CD4-positive, alpha-beta memory T cell (primary cell): Measurements from ENCODE around the gene PLXDC2. TPM values are rescaled to one million over a fixed set of nuclear protein-coding genes. Genes with fewer than 3 reads are reported as not detected.

ENCODE experiments used
- CTCF ChIA-PET: fragments of 350-600 bp; sonication (Branson Sonifier 250); formaldehyde crosslinking; loops from one replicate; lab custom pipeline; 2021; ENCODE audit warnings: inconsistent platforms; ENCODE audit not compliant: partially characterized antibody; lab: Charles Lee
- POLR2A ChIA-PET: fragments of 350-600 bp; sonication (Branson Sonifier 250); formaldehyde crosslinking; loops from one replicate; lab custom pipeline; 2021; ENCODE audit not compliant: partially characterized antibody; lab: Charles Lee
- DNase-seq, 5 donors: peaks; one replicate each; pipeline versions ENCODE4 v3.0.0 to v3.0.0-alpha.2; 2020 to 2022; ENCODE audit warnings: mixed read lengths in 1 of 5
- H3K27ac ChIP-seq: one replicate; pipeline ENCODE4 v1.7.0; 2013; ENCODE audit warnings: low read depth, low read length
- H3K27me3 ChIP-seq: 2 replicates; pipeline ENCODE4 v1.7.0; 2013; ENCODE audit warnings: mild to moderate bottlenecking, low read length, moderate library complexity; ENCODE audit not compliant: insufficient read depth
- H3K36me3 ChIP-seq: 2 replicates; pipeline ENCODE4 v1.7.0; 2013; ENCODE audit warnings: mild to moderate bottlenecking, low read length, moderate library complexity; ENCODE audit not compliant: insufficient read depth
- H3K4me1 ChIP-seq: 2 replicates; pipeline ENCODE4 v1.7.0; 2013; ENCODE audit warnings: mild to moderate bottlenecking, low read length, moderate library complexity; ENCODE audit not compliant: insufficient read depth
- H3K4me3 ChIP-seq, 2 donors: one replicate each; pipeline ENCODE4 v1.7.0; 2013; ENCODE audit warnings: low read length in 2 of 2, mild to moderate bottlenecking in 1 of 2
- H3K9me3 ChIP-seq, 2 donors: one replicate each; pipeline ENCODE4 v1.7.0; 2013; ENCODE audit warnings: low read length in 2 of 2, control low read depth in 1 of 2; ENCODE audit not compliant: control insufficient read depth in 1 of 2
- H3K27ac Mint-ChIP-seq, 7 donors: one replicate each; pipeline ENCODE4 v1.8.0; 2020 to 2021; ENCODE audit warnings: mixed read lengths in 7 of 7, mild to moderate bottlenecking in 6 of 7, inconsistent platforms in 3 of 7, moderate library complexity in 3 of 7
- H3K27me3 Mint-ChIP-seq, 2 donors: one replicate each; pipeline ENCODE4 v1.8.0; 2020 to 2021; ENCODE audit warnings: mixed read lengths in 2 of 2
- H3K36me3 Mint-ChIP-seq, 2 donors: one replicate each; pipeline ENCODE4 v1.8.0; 2020 to 2021; ENCODE audit warnings: mixed read lengths in 2 of 2, inconsistent platforms in 1 of 2, mild to moderate bottlenecking in 1 of 2
- H3K4me1 Mint-ChIP-seq, 4 donors: one replicate each; pipeline ENCODE4 v1.8.0; 2020 to 2021; ENCODE audit warnings: mixed read lengths in 4 of 4, mild to moderate bottlenecking in 1 of 4
- H3K4me3 Mint-ChIP-seq, 8 donors: one replicate each; pipeline ENCODE4 v1.8.0; 2020 to 2021; ENCODE audit warnings: mixed read lengths in 8 of 8, mild to moderate bottlenecking in 7 of 8, moderate library complexity in 6 of 8, inconsistent platforms in 3 of 8
- H3K9me3 Mint-ChIP-seq, 8 donors: one replicate each; pipeline ENCODE4 v1.8.0; 2020 to 2021; ENCODE audit warnings: mixed read lengths in 8 of 8, mild to moderate bottlenecking in 5 of 8, inconsistent platforms in 3 of 8, moderate library complexity in 1 of 8
- intact Hi-C: fragments of 100-400 bp; cut with micrococcal nuclease; formaldehyde crosslinking; loops from one replicate; pipeline ENCODE4 v1.15.1; 2023
- polyA plus RNA-seq, 2 donors: library from polyadenylated mRNA; unstranded; fragments of 300-500 nt; fragmentation: Illumina TruSeq; gene quantifications; one replicate each; pipeline ENCODE4 v1.2.3, GENCODE V29; 2021
- total RNA-seq, 2 experiments: library from RNA; stranded (reverse); gene quantifications; one replicate each; pipeline ENCODE4 v1.2.3, GENCODE V29; 2021

PLXDC2 gene
- total and polyA plus RNA-seq, 4 experiments from 2014 or later = 0.90 to 1.2 TPM; not detected in 2

DNA sequence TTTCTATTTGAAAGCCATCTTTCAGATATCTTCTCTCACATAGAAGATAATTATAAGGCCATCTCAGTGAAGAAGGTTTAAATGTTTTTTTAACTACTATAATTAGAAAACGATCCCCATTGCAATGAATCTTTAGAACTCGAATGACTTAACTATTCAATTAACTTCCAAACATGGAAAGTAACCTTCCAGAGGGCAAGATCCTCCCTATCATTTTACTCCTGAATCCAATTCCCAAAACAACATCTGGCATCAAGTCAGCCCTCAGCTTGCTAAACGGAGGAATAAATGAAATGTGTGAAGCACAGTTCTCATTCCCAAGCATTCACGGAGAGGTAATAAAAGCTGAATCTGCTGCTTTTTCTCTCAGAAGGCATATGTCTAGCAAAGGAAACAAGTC, 293.4 kb downstream of the PLXDC2 start:
- no peak overlapping the region for H3K27ac Mint-ChIP-seq
- H3K4me1 ChIP-seq = no peaks in the 10 kb centered on the region
- peaks cover 0 to 8% (median 3%) of the 10 kb centered on the region in 8 donors for H3K9me3 Mint-ChIP-seq
- no peaks in the 10 kb centered on the region for H3K4me1 Mint-ChIP-seq
- ChIA-PET CTCF (no interaction called here), POLR2A (no interaction called here)
- H3K27me3 ChIP-seq = no peaks in the 10 kb centered on the region
- H3K36me3 Mint-ChIP-seq = no peaks in the 10 kb centered on the region
- H3K27me3 Mint-ChIP-seq = no peaks in the 10 kb centered on the region
- intact Hi-C loops = no loop called here
- no peak for DNase-seq
- no peak overlapping the region for H3K4me3 ChIP-seq
- no peaks in the 10 kb centered on the region for H3K36me3 ChIP-seq
- no peaks in the 10 kb centered on the region for H3K9me3 ChIP-seq
- H3K27ac ChIP-seq = no peak overlapping the region
- H3K4me3 Mint-ChIP-seq = no peak overlapping the region

DNA sequence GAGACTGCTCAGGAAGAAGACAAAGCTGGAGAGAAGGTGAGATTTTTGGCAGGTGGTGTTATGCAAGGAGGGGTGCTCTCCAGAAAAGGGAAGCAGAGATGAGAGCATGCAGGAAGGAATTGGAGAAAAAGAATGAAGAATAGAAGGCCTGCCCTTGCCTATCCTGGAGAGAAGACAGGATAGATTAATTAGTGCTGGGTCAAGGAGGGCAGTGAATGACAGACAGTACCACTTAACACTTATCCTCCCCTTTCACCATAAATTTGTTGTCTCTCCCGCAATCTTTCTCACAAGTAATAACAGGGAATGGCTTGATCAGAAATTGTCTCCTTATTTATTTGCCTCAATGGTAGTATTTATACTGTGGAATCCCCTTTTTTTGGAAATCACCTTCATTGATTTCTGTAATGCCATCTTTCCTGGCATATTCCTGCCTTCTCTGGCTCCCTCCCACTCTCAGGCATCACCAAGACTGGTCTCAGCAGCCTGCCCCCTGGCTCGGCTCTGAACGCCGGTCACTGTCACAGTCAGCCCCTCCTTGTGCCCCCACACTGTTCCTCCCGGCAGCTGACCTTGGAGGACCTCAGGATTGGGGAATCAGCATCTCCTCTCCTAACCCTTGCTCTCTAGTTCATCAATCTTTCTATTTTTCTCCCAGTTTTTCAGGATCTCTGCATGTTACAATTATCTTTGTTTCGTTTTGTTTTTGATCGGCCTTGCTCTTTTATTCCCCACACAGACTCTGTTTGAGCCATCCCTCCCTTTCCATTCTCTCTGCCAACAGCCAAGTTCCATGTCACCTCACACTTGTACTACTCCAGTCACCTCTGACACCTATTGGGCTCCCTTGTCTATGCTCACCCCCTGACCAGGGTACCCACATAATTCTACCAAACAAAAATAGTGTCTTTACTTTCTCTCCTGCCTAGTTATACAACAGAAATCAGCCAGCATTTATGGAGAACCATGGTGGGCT, 294.2 kb downstream of the PLXDC2 start:
- H3K36me3 ChIP-seq = no peaks in the 10 kb centered on the region
- intact Hi-C loops = no loop called here
- no peak overlapping the region for H3K27ac ChIP-seq
- no peaks in the 10 kb centered on the region for H3K9me3 ChIP-seq
- H3K4me1 ChIP-seq = no peaks in the 10 kb centered on the region
- no peak overlapping the region for H3K4me3 ChIP-seq
- DNase-seq = no peak
- Mint-ChIP-seq H3K4me3 (no peak overlapping the region), H3K4me1 (no peaks in the 10 kb centered on the region), H3K27me3 (no peaks in the 10 kb centered on the region), H3K27ac (no peak overlapping the region), H3K36me3 (no peaks in the 10 kb centered on the region), H3K9me3 (peaks cover 0 to 8% (median 5%) of the 10 kb centered on the region in 8 donors)
- ChIA-PET CTCF (no interaction called here), POLR2A (no interaction called here)
- no peaks in the 10 kb centered on the region for H3K27me3 ChIP-seq

DNA sequence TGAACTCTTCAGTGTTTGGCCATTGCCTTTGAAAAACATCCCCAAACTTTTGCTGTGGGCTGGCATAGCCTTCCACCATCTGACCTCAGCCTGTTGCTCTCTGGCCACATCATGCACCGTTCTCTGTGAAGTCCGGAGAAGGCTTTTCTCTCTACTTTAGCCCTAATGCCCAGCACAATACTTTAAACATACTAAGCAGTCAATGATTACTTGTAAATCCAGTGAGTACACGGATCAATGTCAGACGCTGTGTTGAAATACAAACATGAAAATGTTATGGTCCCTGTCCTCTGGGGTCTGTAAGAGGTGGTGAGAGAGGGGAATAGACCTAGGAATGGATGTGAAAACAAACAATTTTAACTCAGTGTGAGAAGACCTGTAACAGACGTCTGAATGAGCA, 297.9 kb downstream of the PLXDC2 start:
- H3K4me1 Mint-ChIP-seq = no peaks in the 10 kb centered on the region
- Histone ChIP-seq H3K9me3 (no peaks in the 10 kb centered on the region), H3K36me3 (no peaks in the 10 kb centered on the region), H3K4me1 (no peaks in the 10 kb centered on the region), H3K27ac (no peak overlapping the region), H3K27me3 (no peaks in the 10 kb centered on the region), H3K4me3 (no peak overlapping the region)
- peaks cover 0 to 11% (median 5%) of the 10 kb centered on the region in 8 donors for H3K9me3 Mint-ChIP-seq
- H3K36me3 Mint-ChIP-seq = no peaks in the 10 kb centered on the region
- H3K27ac Mint-ChIP-seq = no peak overlapping the region
- DNase-seq = no peak
- CTCF ChIA-PET = no interaction called here
- intact Hi-C loops = no loop called here
- no peaks in the 10 kb centered on the region for H3K27me3 Mint-ChIP-seq
- POLR2A ChIA-PET = no interaction called here
- H3K4me3 Mint-ChIP-seq = no peak overlapping the region

DNA sequence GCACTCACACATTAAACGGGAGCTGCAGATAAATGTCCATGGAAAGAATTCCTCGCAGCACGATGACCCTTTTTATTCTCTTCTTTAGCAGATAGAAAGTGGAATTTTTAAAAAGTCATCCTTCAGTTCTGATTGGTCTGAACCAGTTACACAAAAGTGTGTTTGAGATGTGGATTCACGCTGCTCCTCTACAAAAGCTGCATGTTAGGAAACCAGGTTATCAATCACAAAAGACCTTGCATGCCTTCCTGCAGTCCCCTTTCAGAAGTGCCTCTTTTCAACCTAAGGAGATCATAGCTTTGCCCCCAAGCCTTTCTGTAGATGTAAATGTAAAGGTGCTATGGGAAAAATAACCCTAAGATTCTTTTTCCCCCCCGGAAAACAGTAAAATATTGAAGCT, 299.7 kb downstream of the PLXDC2 start:
- no peaks in the 10 kb centered on the region for H3K9me3 ChIP-seq
- H3K4me1 ChIP-seq = no peaks in the 10 kb centered on the region
- ChIA-PET CTCF (no interaction called here), POLR2A (no interaction called here)
- no peak overlapping the region for H3K27ac Mint-ChIP-seq
- H3K36me3 ChIP-seq = no peaks in the 10 kb centered on the region
- no peak overlapping the region for H3K27ac ChIP-seq
- DNase-seq = no peak
- H3K4me3 ChIP-seq = no peak overlapping the region
- H3K4me3 Mint-ChIP-seq = no peak overlapping the region
- no peaks in the 10 kb centered on the region for H3K36me3 Mint-ChIP-seq
- no peaks in the 10 kb centered on the region for H3K27me3 ChIP-seq
- H3K9me3 Mint-ChIP-seq = peaks cover 0 to 14% (median 6%) of the 10 kb centered on the region in 8 donors
- no peaks in the 10 kb centered on the region for H3K4me1 Mint-ChIP-seq
- intact Hi-C loops = no loop called here
- H3K27me3 Mint-ChIP-seq = no peaks in the 10 kb centered on the region

DNA sequence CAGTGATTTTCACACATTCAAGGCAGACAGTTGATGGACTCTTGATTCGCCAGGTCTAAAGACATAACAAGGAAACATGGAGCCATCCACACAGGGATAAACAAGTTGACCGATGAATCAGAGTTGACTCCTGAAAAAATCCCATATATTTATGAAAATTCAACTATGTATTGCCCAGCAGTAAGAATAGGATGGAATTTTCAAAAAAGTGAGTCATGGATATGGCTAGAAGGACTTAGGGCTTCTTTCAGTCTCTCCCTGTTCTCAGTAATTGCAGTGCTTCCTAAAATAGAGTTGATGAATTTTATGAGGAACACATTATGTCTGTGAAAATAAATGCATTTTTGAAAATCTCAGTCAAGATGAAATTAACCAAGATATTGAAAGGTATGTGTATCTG, 301.2 kb downstream of the PLXDC2 start:
- no peaks in the 10 kb centered on the region for H3K4me1 Mint-ChIP-seq
- H3K27me3 Mint-ChIP-seq = no peaks in the 10 kb centered on the region
- Histone ChIP-seq H3K9me3 (no peaks in the 10 kb centered on the region), H3K27ac (no peak overlapping the region), H3K4me3 (no peak overlapping the region), H3K36me3 (no peaks in the 10 kb centered on the region), H3K27me3 (no peaks in the 10 kb centered on the region), H3K4me1 (no peaks in the 10 kb centered on the region)
- no peak overlapping the region for H3K4me3 Mint-ChIP-seq
- DNase-seq = no peak
- no peaks in the 10 kb centered on the region for H3K36me3 Mint-ChIP-seq
- H3K9me3 Mint-ChIP-seq = peaks cover 0 to 14% (median 6%) of the 10 kb centered on the region in 8 donors
- CTCF ChIA-PET = no interaction called here
- no peak overlapping the region for H3K27ac Mint-ChIP-seq
- intact Hi-C loops = no loop called here
- POLR2A ChIA-PET = no interaction called here

DNA sequence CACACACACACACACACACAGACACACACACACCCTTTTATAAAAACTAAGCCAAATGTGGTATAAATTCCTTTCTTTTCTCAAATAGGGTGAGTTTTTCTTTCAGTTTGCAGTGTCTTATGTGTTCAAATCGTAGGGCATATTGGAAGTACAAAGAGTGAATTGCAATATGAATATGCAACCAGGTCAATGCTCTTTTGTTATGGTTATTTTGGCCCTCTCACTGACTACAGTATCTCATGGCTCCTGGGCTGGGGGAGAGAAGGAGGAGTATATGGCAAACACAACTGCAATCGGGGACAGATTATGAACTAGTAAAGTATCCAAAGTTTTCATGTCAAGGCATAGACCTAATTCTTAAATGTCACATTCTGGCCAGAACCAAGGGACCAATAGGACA, 301.9 kb downstream of the PLXDC2 start:
- Mint-ChIP-seq H3K27me3 (no peaks in the 10 kb centered on the region), H3K9me3 (peaks cover 0 to 14% (median 6%) of the 10 kb centered on the region in 8 donors), H3K4me3 (no peak overlapping the region), H3K4me1 (no peaks in the 10 kb centered on the region), H3K36me3 (no peaks in the 10 kb centered on the region), H3K27ac (no peak overlapping the region)
- CTCF ChIA-PET = no interaction called here
- Histone ChIP-seq H3K36me3 (no peaks in the 10 kb centered on the region), H3K27me3 (no peaks in the 10 kb centered on the region), H3K4me1 (no peaks in the 10 kb centered on the region), H3K4me3 (no peak overlapping the region), H3K27ac (no peak overlapping the region), H3K9me3 (no peaks in the 10 kb centered on the region)
- no peak for DNase-seq
- intact Hi-C loops = no loop called here
- POLR2A ChIA-PET = no interaction called here

DNA sequence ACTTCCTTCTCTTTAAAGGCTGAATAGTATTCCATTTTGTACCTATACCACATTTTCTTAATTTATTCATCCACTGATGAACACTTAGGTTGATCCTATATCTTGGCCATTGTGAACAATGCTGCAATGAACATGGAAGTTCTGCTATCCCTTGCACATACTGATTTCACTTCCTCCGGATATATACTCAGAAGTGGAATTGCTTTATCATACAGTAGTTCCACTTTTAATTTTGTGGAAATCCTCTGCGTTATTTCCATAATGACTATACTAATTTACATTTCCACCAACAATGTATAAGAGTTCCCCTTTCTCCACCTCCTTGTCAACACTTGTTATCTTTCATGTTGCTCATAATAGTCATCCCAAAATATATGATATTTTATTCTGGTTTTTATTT, 312.6 kb downstream of the PLXDC2 start:
- Histone ChIP-seq H3K27me3 (no peaks in the 10 kb centered on the region), H3K9me3 (no peaks in the 10 kb centered on the region), H3K4me1 (no peaks in the 10 kb centered on the region), H3K4me3 (no peak overlapping the region), H3K36me3 (no peaks in the 10 kb centered on the region), H3K27ac (no peak overlapping the region)
- H3K4me1 Mint-ChIP-seq = no peaks in the 10 kb centered on the region
- POLR2A ChIA-PET = no interaction called here
- intact Hi-C loops = no loop called here
- DNase-seq = no peak
- no peaks in the 10 kb centered on the region for H3K36me3 Mint-ChIP-seq
- H3K27me3 Mint-ChIP-seq = no peaks in the 10 kb centered on the region
- no peak overlapping the region for H3K27ac Mint-ChIP-seq
- CTCF ChIA-PET = no interaction called here
- H3K9me3 Mint-ChIP-seq = peaks cover 2 to 18% (median 8%) of the 10 kb centered on the region in 8 donors
- no peak overlapping the region for H3K4me3 Mint-ChIP-seq
